Progenitor cell of endocrine pancreas (in vitro differentiated cells): Measurements from ENCODE around the gene MLH3. TPM values are rescaled to one million over a fixed set of nuclear protein-coding genes. Genes with fewer than 3 reads are reported as not detected.

Experiments
- DNase-seq: peaks from one replicate; pipeline ENCODE4 v3.0.0; 2021; ENCODE audit warnings: low spot score; ENCODE audit not compliant: unreplicated experiment
- H3K27ac Mint-ChIP-seq: 2 replicates; pipeline ENCODE4 v1.8.0; 2021; ENCODE audit warnings: mild to moderate bottlenecking, moderate library complexity, mixed read lengths
- H3K27me3 Mint-ChIP-seq: 2 replicates; pipeline ENCODE4 v1.8.0; 2021; ENCODE audit warnings: mixed read lengths
- H3K36me3 Mint-ChIP-seq: 2 replicates; pipeline ENCODE4 v1.8.0; 2022; ENCODE audit warnings: mixed read lengths; ENCODE audit not compliant: insufficient read depth
- H3K4me1 Mint-ChIP-seq: 2 replicates; pipeline ENCODE4 v1.8.0; 2021; ENCODE audit warnings: low read depth, mixed read lengths
- H3K4me3 Mint-ChIP-seq: 2 replicates; pipeline ENCODE4 v1.8.0; 2021; ENCODE audit warnings: low read depth, mild to moderate bottlenecking, moderate library complexity, mixed read lengths
- H3K9me3 Mint-ChIP-seq: 2 replicates; pipeline ENCODE4 v1.8.0; 2021; ENCODE audit warnings: low read depth, mixed read lengths
- total RNA-seq: library from RNA; stranded (reverse); gene quantifications from 2 replicates; pipeline ENCODE4 v1.2.1, GENCODE V29; 2021
- TF ChIP-seq, protein P1 (sequence below): fragments of 200-600 bp; sonication (generic); IDR thresholded peaks from one replicate; pipeline ENCODE4 v1.5.0; 2021; ENCODE audit warnings: antibody characterized with exemption, mild to moderate bottlenecking; ENCODE audit not compliant: unreplicated experiment

Gene MLH3
- total RNA-seq, 1 donor from 2014 or later, result 30.8 TPM

GRCh38 chr14:75060420-75060819 lies 9.2 kb upstream of the MLH3 start:
- TF ChIP-seq, protein P1, sequence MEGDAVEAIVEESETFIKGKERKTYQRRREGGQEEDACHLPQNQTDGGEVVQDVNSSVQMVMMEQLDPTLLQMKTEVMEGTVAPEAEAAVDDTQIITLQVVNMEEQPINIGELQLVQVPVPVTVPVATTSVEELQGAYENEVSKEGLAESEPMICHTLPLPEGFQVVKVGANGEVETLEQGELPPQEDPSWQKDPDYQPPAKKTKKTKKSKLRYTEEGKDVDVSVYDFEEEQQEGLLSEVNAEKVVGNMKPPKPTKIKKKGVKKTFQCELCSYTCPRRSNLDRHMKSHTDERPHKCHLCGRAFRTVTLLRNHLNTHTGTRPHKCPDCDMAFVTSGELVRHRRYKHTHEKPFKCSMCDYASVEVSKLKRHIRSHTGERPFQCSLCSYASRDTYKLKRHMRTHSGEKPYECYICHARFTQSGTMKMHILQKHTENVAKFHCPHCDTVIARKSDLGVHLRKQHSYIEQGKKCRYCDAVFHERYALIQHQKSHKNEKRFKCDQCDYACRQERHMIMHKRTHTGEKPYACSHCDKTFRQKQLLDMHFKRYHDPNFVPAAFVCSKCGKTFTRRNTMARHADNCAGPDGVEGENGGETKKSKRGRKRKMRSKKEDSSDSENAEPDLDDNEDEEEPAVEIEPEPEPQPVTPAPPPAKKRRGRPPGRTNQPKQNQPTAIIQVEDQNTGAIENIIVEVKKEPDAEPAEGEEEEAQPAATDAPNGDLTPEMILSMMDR, result no peak
- DNase-seq, result no peak
- H3K27me3 Mint-ChIP-seq, result no peaks in the 10 kb centered on the region
- peaks cover 19% of the 10 kb centered on the region for H3K36me3 Mint-ChIP-seq
- H3K9me3 Mint-ChIP-seq, result no peaks in the 10 kb centered on the region
- peaks cover 12% of the 10 kb centered on the region for H3K4me1 Mint-ChIP-seq
- H3K4me3 Mint-ChIP-seq, result no peak overlapping the region
- no peak overlapping the region for H3K27ac Mint-ChIP-seq

DNA sequence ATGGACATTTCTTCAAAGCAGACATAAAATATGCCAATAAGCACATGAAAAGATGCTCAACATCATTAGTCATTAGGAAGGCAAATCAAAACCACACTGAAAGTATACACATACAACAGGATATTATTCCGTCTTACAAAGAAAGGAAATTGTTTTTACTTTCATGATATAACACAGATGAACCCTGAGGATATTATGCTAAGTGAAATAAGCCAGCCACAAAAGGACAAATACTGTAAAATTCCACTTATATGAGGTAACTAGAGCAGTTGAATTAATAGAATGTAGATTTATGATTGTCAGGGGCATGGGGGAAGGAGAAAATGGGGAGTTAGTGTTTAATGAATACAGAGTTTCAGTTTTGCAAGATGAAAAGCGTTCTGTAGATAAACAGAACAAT lies 8.4 kb upstream of the MLH3 start:
- Mint-ChIP-seq H3K9me3 (no peaks in the 10 kb centered on the region), H3K4me1 (peaks cover 12% of the 10 kb centered on the region), H3K36me3 (peaks cover 20% of the 10 kb centered on the region), H3K27me3 (no peaks in the 10 kb centered on the region), H3K27ac (no peak overlapping the region), H3K4me3 (no peak overlapping the region)
- DNase-seq, result no peak
- TF ChIP-seq, protein P1, result no peak

DNA sequence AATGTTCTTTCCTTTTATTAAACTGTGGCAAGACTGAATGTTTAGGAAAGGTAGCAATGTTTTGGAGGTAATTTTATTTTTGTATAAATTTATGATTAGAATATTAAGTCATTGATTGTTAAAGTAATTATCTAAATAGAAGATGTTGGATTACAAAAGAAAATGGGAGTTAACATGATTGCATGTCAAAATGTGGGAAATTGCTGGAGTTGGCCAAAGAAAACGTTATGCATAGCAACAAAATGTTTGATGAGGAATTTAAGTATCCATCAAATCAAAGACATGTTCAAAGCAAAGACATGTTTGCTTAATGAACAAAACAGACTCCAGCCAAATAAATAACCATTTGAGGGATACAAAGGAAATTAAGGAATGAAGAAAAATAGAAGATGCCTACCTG lies 3.2 kb upstream of the MLH3 start:
- Mint-ChIP-seq H3K36me3 (peaks cover 10% of the 10 kb centered on the region), H3K4me1 (peaks cover 5% of the 10 kb centered on the region), H3K27ac (no peak overlapping the region), H3K4me3 (no peak overlapping the region), H3K27me3 (no peaks in the 10 kb centered on the region), H3K9me3 (no peaks in the 10 kb centered on the region)
- TF ChIP-seq, protein P1, result no peak
- DNase-seq, result no peak

DNA sequence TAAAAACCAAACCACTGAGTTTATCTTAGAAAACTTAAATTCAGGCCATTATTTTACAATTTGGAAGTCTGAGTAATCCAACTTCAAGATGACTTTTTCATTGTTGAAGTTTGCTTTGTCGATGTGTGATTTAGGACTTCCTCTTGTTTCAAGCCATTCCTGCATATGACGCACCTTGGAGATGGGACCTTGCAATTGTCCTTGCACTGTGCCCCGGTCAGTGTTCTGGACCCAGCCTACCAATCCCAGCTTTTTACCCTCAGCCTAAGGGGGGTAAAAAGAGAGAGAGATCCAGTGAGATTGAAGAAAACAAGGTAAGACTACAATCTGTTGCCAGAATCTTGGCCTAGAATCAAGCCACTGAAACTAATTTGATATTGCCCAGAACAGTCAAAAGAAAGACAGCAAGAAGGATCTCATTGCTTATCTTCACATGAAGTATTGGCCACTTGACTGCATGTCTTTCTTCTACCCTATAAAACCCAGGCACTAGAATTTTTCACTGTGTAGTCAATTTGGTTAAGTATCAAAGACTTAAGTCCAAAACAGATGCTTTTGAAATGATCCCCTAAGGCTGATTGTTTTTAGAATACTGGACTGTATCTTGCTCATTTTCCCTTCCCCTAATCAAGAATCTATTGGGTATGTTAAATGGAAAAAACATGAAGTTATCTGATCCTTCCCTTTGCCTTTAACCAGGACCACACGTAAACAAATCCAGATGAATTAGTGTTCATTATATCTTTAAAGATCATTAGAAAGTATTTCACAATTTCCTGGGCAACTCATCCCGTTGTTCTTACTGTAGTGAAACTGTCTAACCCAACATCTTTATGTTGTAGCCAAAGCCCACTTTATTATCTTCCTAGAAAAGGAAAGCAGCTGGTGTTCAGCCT lies 2.4 kb upstream of the MLH3 start:
- Mint-ChIP-seq H3K9me3 (no peaks in the 10 kb centered on the region), H3K36me3 (peaks cover 10% of the 10 kb centered on the region), H3K27ac (peak overlapping the region; percentile 38), H3K4me1 (peaks cover 4% of the 10 kb centered on the region), H3K4me3 (no peak overlapping the region), H3K27me3 (no peaks in the 10 kb centered on the region)
- DNase-seq, result no peak
- TF ChIP-seq, protein P1, result no peak

DNA sequence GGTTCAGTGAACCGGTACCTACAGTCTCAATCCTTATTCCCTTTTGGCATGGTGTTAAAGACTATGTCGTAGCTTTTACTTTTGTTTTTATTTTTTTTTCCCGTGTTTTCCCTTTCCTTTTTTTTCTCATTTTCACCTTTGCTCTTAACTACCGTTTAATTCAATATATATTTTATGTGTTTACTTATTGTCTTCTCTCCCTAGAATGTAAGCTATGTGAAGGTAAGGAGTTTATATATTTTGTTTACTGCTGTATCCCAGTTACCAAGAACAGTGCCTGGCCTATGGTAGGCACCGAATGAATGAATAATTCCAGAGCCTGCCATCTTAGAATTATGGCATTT lies 261 bp upstream of the MLH3 start:
- Mint-ChIP-seq H3K36me3 (peaks cover 11% of the 10 kb centered on the region), H3K4me3 (peak overlapping the region; percentile 86), H3K4me1 (peaks cover 3% of the 10 kb centered on the region), H3K27ac (peak overlapping the region; percentile 99), H3K27me3 (no peaks in the 10 kb centered on the region), H3K9me3 (no peaks in the 10 kb centered on the region)
- TF ChIP-seq, protein P1, result no peak
- no peak for DNase-seq
